H1 (cell line): Measurements from ENCODE around the gene PTPRG. TPM values are rescaled to one million over a fixed set of nuclear protein-coding genes. Genes with fewer than 3 reads are reported as not detected.

Source experiments
- BRCA1 ChIP-seq: IDR thresholded peaks from 2 replicates; pipeline ENCODE4 v1.6.1; 2012; ENCODE audit warnings: low read depth, low read length, improper control_type of control experiment
- EP300 ChIP-seq, 2 experiments: IDR thresholded peaks; 1 replicate in 1 of 2; 2 replicates in 1 of 2; pipeline ENCODE4 v1.6.1; 2011 to 2012; ENCODE audit warnings: low read depth in 2 of 2, low read length in 2 of 2, mild to moderate bottlenecking in 2 of 2, borderline replicate concordance in 1 of 2, inconsistent platforms in 1 of 2, moderate library complexity in 1 of 2
- KDM5A ChIP-seq: fragments of 200-600 bp; IDR thresholded peaks from 2 replicates; pipeline ENCODE4 v1.7.1; 2012; ENCODE audit warnings: mild to moderate bottlenecking, low read length, inconsistent platforms, mixed read lengths
- SIRT6 ChIP-seq: IDR thresholded peaks from one replicate; pipeline ENCODE4 v1.7.1; 2012; ENCODE audit warnings: low read length, inconsistent platforms
- SP2 ChIP-seq: IDR thresholded peaks from 2 replicates; pipeline ENCODE4 v1.6.1; 2012; ENCODE audit warnings: mild to moderate bottlenecking, low read length, inconsistent platforms
- polyA plus RNA-seq, 7 experiments: library from polyadenylated mRNA; depleted of rRNA in 3 of 7; stranded (reverse) in 5 of 7; unstranded in 2 of 7; fragments of >200 nt in 5 of 7; fragments of 200-250 nt in 2 of 7; gene quantifications; 1 replicate in 5 of 7; 2 replicates in 1 of 7; 4 replicates in 1 of 7; pipeline versions ENCODE4 v1.2.1 to v1.2.3, GENCODE V29; 2011 to 2013; ENCODE audit warnings: missing spikeins in 2 of 7, mixed read lengths in 2 of 7
- total RNA-seq: library from RNA; stranded (reverse); fragmentation: NEBNext Ultra II Directional; extraction: Animal tissue kit (Norgen Biotek cat#: 25700); gene quantifications from 2 replicates; pipeline ENCODE4 v1.2.1, GENCODE V29; 2021

The PTPRG gene
- total and polyA plus RNA-seq, 2 of the 8 experiments (the other 6 are each of a cell fraction or from before 2014, with no cell fraction given), result 23.3 to 96.2 TPM

- no peak for TF ChIP-seq SIRT6
- no peak for TF ChIP-seq BRCA1
- TF ChIP-seq KDM5A, result no peak
- TF ChIP-seq SP2, result no peak
- no peak for TF ChIP-seq EP300 (IDR thresholded peaks at IDR 0.05; ENCODE audit: borderline replicate concordance in 1 of 2, low read depth in 2 of 2, low read length in 2 of 2)
Observed at GRCh38 chr3:61568127-61568526, 6.8 kb downstream of the PTPRG start (continued).
